ENCODE data around the gene SLC2A4RG. TPM values are rescaled to one million over a fixed set of nuclear protein-coding genes. Genes with fewer than 3 reads are reported as not detected.

SLC2A4RG gene
- total and polyA plus RNA-seq, 2 of the 4 experiments (the other 2 are of a cell fraction), result 5.0 to 50.3 TPM

DNA sequence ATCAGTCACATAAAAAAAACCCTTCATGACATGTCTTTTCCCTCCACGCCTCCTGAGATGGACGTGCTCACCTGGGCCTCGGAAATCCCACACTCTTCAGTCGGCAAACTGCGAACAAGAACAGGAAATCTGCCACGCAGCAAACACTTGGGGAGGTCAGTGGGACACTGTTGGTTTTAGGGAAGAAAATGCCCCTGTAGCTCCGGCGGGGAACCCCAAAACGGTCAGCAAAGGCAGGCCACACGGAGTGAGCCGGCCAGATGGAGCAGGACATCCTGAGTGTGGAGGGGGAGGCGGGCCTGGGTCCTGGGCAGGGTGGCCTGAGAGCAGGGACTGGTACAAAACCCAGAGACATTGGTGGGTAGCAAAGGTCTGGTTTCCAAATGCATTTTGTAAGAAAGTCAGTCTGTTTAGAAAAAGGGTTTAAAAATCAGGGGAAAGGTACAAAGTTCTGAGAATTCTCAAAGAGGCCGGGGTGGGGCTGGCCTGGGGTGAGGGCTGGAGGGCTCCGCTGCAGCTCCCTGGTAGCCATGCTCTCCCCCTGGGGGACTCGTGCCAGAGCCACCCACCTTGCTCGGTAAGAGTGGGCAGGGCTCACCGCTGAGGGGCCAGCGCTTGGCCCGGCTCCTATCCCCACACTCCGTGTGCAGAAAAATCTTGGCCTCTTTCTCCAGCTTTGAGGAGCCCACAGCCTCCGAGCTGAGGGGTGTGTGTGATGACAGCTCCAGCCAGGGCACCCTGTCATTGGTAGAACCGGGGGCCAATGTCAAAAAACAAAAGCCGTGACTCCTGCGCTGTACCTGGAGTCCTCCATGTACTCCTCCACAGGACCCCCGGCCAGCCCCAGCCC is 5.2 kb downstream of the SLC2A4RG start (continued):
- no peak for TF ChIP-seq SMC3 (IDR thresholded peaks at IDR 0.05; ENCODE audit: low read depth, low read length)

DNA sequence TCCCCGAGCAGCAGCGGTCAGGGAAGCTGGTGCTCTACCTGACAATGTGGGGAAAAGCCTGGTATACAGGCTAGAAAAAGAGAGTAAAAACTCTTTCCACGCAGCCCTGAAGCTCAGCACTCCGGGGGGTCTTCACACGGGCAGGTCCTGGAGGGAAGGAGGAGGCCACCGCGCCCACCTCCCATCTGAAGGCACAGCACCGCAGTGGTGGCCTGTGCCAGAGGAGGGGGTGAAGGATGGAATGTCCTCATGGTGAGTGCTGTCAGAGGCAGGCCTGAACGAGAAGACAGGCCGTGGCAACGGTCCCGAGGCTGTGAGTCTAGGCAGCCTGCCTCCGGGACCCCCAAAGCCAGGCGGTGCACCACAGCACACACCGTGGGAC is 5.8 kb downstream of the SLC2A4RG start:
- H2AFZ ChIP-seq (replicated peaks; ENCODE audit: low read length, poor library complexity), result no peak overlapping the region
- 60% methylated on average over 1 of the region's 15 CpGs; no CpG with 5 or more reads in 1 of the 2 experiments for WGBS, 2 experiments (ENCODE audit: extremely low coverage in 2 of 2, insufficient read length in 1 of 2)
- H3K4me3 ChIP-seq (ENCODE audit: insufficient read depth, low read depth, low read length), result no peak overlapping the region
- H3K9me3 ChIP-seq (ENCODE audit: control insufficient read depth, insufficient read depth, low read length), result no peaks in the 10 kb centered on the region
- no peak overlapping the region for H4K91ac ChIP-seq (ENCODE audit: insufficient read depth, low read depth, low read length)
- peak overlapping the region; percentile 66 for H2AK9ac ChIP-seq (replicated peaks; ENCODE audit: low read depth, low read length, poor library complexity)
- no peaks in the 10 kb centered on the region for H3K27me3 ChIP-seq (ENCODE audit: control insufficient read depth, insufficient read depth, low read length)
- peaks cover 5% of the 10 kb centered on the region for H3K4me1 ChIP-seq (ENCODE audit: control insufficient read depth, insufficient read depth, low read length)
- dilution Hi-C loops (cut with HindIII; ENCODE audit: low sequenced_read_pairs, unreplicated experiment) (no loop called here), intact Hi-C loops (cut with micrococcal nuclease) (no loop called here), in situ Hi-C loops (cut with MboI; ENCODE audit: low sequenced_read_pairs) (no loop called here)
- no peak overlapping the region for H2BK15ac ChIP-seq (ENCODE audit: low read depth, low read length)
- no peak overlapping the region for H2BK20ac ChIP-seq (ENCODE audit: low read depth, low read length)
- no peak overlapping the region for H3K9ac ChIP-seq (ENCODE audit: low read depth, low read length)
- H3K4me2 ChIP-seq (ENCODE audit: low read depth, low read length), result no peak overlapping the region
- H2AK5ac ChIP-seq (ENCODE audit: low read depth, low read length), result no peak overlapping the region
- no peaks in the 10 kb centered on the region for H3K9me1 ChIP-seq (ENCODE audit: insufficient read depth, low read length)
- no TSS peak for BruUV-seq (replicated peaks)
- H4K8ac ChIP-seq (ENCODE audit: low read depth in 2 of 2, low read length in 2 of 2), result no peak overlapping the region
- ATAC-seq (ENCODE audit: low read depth), result no peak
- H3K4ac ChIP-seq (ENCODE audit: low read depth, low read length), result no peak overlapping the region
- ChIA-PET POLR2A (ENCODE audit: unreplicated experiment) (no interaction called here), CTCF (no interaction called here)
- H2BK120ac ChIP-seq (ENCODE audit: low read depth, low read length), result no peak overlapping the region
- H3K79me1 ChIP-seq (ENCODE audit: low read depth in 1 of 2, low read length in 2 of 2), result peaks cover 4 to 9% of the 10 kb centered on the region in 2 experiments; a peak in 2 of 4 replicates
- H3K18ac ChIP-seq (ENCODE audit: low read depth, low read length), result no peak overlapping the region
- H2BK5ac ChIP-seq (ENCODE audit: low read depth, low read length, poor library complexity, severe bottlenecking), result no peak overlapping the region
- H3K14ac ChIP-seq (replicated peaks; ENCODE audit: low read depth, low read length), result no peak overlapping the region
- H3K36me3 ChIP-seq (ENCODE audit: control insufficient read depth, insufficient read depth, low read length), result peaks cover 30% of the 10 kb centered on the region; the same call in 1 of the 2 replicates
- DNase-seq, result no peak
- no peak overlapping the region for H3K56ac ChIP-seq (ENCODE audit: extremely low read depth, insufficient read depth, low read length)
- no peak overlapping the region for H3K23ac ChIP-seq (ENCODE audit: low read depth, low read length)
- peaks cover 10% of the 10 kb centered on the region for H4K20me1 ChIP-seq (ENCODE audit: insufficient read depth, low read length)
- no peak overlapping the region for H3K27ac ChIP-seq (ENCODE audit: insufficient read depth, low read length)
- no peak overlapping the region for H4K5ac ChIP-seq (ENCODE audit: low read depth, low read length)
- TF ChIP-seq NFE2L2 (IDR thresholded peaks at IDR 0.05; ENCODE audit: low read depth, low read length) (no peak), CEBPB (IDR thresholded peaks at IDR 0.05; ENCODE audit: low read depth, low read length) (no peak), RFX5 (IDR thresholded peaks at IDR 0.05; ENCODE audit: low read depth, low read length) (no peak), SMC3 (IDR thresholded peaks at IDR 0.05; ENCODE audit: low read depth, low read length) (no peak), MAZ (IDR thresholded peaks at IDR 0.05; ENCODE audit: borderline replicate concordance, low read depth, low read length) (no peak), MXI1 (IDR thresholded peaks at IDR 0.05; ENCODE audit: borderline replicate concordance, low read depth, low read length) (no peak), FOS (IDR thresholded peaks at IDR 0.05; ENCODE audit: low read depth, low read length) (no peak), USF2 (IDR thresholded peaks at IDR 0.05; ENCODE audit: low read depth, low read length) (no peak), BHLHE40 (IDR thresholded peaks at IDR 0.05; ENCODE audit: low read depth, low read length) (no peak)
- TF ChIP-seq, protein P1, sequence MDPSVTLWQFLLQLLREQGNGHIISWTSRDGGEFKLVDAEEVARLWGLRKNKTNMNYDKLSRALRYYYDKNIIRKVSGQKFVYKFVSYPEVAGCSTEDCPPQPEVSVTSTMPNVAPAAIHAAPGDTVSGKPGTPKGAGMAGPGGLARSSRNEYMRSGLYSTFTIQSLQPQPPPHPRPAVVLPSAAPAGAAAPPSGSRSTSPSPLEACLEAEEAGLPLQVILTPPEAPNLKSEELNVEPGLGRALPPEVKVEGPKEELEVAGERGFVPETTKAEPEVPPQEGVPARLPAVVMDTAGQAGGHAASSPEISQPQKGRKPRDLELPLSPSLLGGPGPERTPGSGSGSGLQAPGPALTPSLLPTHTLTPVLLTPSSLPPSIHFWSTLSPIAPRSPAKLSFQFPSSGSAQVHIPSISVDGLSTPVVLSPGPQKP (IDR thresholded peaks at IDR 0.05; ENCODE audit: borderline replicate concordance, low read depth, low read length), result no peak

All from IMR-90 (cell line).